GM20431 (cell line): ENCODE measurements around the gene AEBP1.
"Not testable (repeated sequence)": the region's sequence is repeated elsewhere in the genome, so short reads cannot be mapped to it uniquely, and the experiment has no call there.

ENCODE experiments used
- in situ Hi-C: fragments of 300-500 bp; cut with MseI, MboI; formaldehyde crosslinking; loops from one replicate; pipeline ENCODE4 v1.15.0; 2020; ENCODE audit warnings: low sequenced_read_pairs; ENCODE audit not compliant: unreplicated experiment

Gene AEBP1

GRCh38 chr7:44113764-44114354, 9.7 kb downstream of the AEBP1 start:
- in situ Hi-C loops = no loop called here

- in situ Hi-C loops = no loop called here
Observed at GRCh38 chr7:44114586-44115310, 10.6 kb downstream of the AEBP1 start.

DNA sequence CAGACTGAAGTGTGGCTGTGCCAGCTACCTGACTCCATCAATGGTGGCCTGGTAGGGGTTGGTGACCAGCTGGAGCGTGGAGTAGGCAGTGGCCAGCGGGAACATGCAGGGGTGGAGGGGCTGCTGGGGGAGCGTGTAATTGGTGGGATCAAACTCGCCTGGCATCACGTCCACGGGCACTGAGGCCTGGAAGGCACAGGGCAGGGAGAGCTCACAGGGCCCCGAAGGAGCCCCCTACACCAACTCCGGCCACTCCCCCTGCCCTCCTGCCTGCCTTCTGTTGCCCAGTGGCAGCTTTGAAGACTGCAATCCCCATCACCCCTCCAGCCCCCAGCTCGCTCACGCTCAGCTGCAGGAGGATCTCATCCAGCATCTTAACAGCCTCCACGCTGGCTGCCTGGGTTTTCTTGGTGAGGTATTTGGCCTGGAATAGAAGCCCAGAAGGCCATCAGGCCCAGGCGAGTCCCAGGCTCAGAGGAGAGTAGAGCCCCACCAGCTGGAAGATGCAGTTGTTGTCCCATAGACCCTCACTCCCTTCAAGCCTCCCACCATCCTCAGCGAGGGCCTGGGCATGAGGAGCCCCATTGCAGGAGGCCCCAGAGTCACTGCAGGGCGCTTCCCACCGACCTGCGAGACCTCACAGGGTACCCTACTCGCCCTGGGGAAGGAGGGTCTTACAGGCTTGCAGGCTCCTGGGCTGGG, 12.1 kb downstream of the AEBP1 start:
- in situ Hi-C loops = no loop called here

GRCh38 chr7:44116789-44117666, 12.9 kb downstream of the AEBP1 start:
- in situ Hi-C loops = no loop called here

- in situ Hi-C loops = no loop called here
Observed at GRCh38 chr7:44117801-44118429, 13.8 kb downstream of the AEBP1 start.

DNA sequence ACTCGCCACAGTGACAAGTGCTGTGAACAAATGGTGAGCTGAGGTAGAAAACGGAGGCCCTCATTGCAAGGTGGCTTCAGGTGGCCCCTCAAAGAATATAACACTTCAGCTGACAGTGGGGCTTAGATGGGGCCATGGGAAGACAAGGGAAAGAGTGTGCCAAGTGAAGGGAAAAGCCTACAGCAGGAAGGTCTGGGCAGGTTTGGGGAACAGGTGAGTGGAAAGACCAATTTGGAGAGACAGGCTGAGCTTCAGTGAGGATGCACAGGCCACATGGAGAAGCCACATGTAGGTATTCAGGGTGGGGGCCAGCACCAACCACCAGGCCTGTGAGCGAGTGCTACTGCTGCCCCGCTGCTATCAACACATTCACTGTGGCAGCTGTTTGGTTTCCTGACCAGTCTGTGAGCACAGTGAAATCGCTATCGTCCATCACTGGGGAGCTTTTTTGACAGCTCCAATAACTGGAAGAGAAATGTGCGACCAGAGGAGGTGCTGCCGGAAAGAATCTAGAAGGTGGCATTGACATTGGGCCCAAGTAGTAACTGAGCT, 15.8 kb downstream of the AEBP1 start:
- in situ Hi-C loops = no loop called here

DNA sequence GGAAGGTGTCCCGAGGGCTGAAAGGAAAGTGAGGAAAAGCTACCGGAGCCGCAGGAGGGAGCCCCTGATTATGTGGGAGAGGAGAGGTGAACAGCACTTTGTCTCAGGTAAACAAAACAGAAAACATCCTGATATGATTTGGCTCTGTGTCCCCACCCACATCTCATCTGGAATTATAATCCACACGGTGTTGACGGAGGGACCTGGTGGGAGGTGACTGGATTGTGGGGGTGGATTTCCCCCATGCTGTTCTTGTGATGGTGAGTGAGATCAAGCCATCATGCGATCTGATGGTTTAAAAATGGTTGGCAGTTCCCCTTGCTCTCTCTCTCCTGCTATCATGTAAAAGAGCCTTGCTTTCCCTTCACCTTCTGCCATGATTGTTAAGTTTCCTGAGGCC, 16.2 kb downstream of the AEBP1 start:
- in situ Hi-C loops = no loop called here

GRCh38 chr7:44121761-44122420, 17.7 kb downstream of the AEBP1 start:
- in situ Hi-C loops = no loop called here

DNA sequence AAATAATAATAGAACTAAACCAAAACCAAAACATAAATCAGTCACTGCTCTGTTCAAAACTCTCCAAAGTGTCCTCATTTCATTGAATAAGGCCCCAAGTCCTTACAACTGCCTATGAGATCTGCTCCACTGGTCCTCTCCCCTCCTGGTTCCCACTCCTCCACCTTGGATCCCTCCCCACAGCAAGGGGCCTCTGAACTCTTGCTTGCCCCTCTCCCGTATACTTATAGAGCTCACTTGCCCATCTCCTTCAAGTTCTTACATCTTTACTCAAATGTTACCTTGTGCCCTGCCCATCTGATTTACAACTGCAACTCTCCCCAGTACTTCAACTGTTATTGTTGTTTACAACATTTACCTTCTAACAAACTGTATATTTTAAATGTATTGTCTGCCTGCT, 18.4 kb downstream of the AEBP1 start:
- in situ Hi-C loops = no loop called here

- in situ Hi-C loops = no loop called here
Observed at GRCh38 chr7:44123190-44124003, 19.3 kb downstream of the AEBP1 start, which contains the start of gene POLD2. TSS of gene POLD2 (minus strand) at chr7:44123548. CDS start at chr7:44122053, 1,495 bp downstream.

DNA sequence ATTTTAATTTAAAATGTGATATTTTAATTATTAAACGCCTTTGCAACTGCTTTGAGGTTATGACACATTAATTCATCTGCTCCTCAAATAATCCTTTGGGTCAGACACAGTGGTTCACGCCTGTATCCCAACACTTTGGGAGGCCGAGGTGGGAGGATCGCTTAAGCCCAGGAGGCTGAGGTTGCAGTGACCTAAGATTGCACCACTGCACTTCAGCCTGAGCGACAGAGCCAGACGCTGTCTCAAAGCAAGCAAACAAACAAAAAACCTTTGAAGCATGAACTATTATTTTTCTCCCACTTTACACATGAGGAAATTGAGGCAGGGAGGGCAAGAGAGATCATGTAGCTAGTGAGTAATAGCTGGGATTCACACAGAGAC, 20.7 kb downstream of the AEBP1 start:
- in situ Hi-C loops = no loop called here

DNA sequence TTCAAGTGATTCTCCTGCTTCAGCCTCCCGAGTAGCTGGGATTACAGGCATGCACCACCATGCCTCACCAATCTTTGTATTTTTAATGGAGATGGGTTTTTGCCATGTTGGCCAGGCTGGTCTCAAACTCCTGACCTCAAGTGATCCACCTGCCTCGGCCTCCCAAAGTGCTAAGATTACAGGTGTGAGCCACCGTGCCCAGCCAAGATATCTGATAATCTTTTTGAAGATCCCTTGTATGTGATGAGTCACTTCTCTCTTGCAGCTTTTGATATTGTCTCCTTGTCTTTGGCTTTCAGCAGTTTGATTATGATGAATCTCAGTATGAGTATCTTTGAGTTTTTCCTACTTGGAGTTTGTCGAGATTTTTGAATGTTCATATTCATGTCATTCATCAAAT, 22.4 kb downstream of the AEBP1 start:
- in situ Hi-C loops = not testable (repeated sequence)

- in situ Hi-C loops = no loop called here
Observed at GRCh38 chr7:44127161-44127560, 23.0 kb downstream of the AEBP1 start.

- in situ Hi-C loops = no loop called here
Observed at GRCh38 chr7:44128721-44129582, 24.8 kb downstream of the AEBP1 start.

DNA sequence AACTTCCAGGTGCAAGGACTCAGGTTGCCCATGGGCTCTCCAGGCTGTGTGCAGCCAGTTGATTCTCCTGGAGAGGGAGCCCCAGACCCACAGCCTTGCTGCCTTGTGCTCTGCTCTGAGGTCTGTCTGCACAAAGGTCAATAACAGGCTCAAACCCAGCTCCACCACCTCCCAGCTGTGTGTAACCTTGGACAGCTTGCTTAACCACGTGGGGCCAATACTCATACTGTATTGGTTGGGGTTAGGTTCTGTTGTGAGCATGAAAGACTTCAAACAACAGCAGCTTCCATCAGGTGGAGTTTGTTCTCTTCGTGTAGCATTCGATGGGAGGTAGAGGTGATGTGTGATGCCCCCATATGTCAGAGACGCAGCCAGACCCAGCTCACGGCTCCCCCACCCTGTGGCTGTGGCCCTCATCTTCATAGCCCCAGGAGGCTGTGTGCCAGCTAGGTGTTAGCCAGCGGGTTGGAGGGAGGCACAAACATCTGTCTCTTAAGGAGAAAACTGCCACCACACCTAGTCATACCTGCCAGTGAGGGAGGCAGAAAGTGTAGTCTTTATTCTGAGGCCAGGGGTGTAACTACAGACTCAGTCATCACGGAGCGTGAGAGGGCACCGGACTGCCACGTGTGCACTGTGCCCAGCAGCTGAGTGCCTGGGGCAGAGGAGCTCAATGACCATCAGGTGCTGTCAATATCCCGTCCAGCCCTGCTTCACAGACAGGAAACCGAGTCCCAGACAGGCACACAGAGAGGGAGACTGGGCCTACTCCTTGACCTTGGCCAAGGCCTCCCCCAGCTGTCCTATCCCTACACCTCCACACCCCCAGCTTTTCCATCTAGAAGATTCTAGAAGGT, 27.3 kb downstream of the AEBP1 start:
- in situ Hi-C loops = no loop called here

DNA sequence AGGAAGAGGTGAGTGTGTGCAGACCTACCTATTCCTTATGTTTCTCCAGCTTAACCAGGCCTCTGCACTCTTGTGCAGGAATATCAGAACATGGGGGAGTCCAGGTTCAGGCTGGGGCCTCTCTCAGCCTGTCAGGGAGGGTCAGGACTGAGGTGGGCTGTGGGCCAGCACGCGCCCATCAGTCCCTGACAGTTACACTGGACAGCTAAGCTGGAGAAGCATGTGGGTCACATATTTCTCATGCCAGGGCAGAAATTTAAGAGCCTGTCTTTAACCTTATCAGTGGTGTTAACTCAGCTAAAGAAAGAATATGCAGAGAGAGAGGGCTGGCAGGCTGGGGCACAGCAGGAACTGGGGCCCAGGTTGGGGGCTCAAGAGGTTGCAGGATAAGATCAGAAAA, 27.9 kb downstream of the AEBP1 start:
- in situ Hi-C loops = no loop called here

DNA sequence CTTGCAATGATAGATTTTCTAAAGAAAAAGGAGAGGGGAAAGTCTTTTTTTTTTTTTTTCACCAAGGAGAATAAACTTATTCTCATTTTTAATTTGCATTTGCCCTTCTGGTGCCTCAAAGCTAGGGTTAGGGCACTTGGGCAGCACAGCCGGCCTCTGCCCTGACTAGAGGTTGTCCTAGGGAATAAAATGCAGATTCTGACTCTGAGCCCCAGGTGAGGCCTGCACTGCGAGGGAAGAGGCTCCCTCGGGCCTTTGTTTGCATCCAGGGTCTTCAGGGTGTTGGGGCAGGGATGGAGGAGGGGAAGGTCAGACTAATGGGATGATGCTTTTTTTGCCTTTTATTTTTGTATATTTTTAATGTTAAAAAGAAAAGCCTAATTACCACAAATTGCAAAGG, 29.1 kb downstream of the AEBP1 start:
- in situ Hi-C loops = no loop called here
